GM18498 (cell line): ENCODE data around the gene RBM41.
"Not testable (repeated sequence)": the region's sequence is repeated elsewhere in the genome, so short reads cannot be mapped to it uniquely, and the experiment has no call there.

Experiments used
- ATAC-seq: cut with Tn5 transposase; IDR thresholded peaks from one replicate; pipeline ENCODE4 v1.9.1; 2021; ENCODE audit warnings: mild to moderate bottlenecking, moderate library complexity; ENCODE audit not compliant: unreplicated experiment

Gene RBM41

DNA sequence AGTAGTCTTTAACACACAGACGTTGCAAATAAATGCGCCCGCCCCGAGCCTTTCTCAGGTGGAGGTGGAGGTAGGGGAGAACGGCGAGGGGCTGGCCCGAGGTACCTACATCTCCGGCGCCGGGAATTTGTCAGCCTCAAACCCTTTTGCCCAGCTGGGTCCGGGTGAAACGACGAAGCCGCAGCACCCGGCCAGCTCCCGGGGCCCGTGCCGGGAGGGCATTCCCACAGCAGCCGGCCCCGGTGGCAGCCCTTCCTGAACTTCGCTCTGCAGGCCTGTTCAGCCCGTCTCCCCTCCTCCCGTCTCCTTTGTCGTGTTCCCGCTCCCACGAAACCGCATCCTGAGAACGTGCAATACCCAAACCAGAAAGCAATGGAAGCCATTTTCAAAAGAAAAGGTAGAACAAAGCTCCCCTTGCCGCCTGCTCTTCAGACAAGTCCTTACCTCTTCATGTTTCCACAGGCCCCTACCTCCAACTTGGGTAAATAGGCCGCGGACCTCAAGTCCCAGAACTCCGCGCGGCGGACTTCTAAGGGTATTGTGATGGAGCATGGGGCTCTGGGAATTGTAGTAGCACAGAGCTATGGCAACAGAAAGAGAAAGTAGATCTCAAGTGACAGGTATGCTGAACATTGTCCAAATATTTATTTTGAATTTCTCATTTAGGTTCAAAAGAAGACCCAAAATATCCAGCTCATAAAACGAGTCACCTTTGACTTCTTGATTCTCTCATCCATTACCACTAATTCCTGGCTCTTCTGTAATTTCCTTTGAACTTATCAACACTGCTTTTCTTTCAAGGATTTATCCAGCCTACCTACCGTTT lies at the start of gene RBM41:
RBM41 (minus strand) TSS at position 501 of the 826 bp plus-strand sequence; CDS start at position 452, 49 bp downstream.
- peak; percentile 100 for ATAC-seq

GRCh38 chrX:107168257-107168656 lies 49.6 kb upstream of the RBM41 start:
- no peak for ATAC-seq

DNA sequence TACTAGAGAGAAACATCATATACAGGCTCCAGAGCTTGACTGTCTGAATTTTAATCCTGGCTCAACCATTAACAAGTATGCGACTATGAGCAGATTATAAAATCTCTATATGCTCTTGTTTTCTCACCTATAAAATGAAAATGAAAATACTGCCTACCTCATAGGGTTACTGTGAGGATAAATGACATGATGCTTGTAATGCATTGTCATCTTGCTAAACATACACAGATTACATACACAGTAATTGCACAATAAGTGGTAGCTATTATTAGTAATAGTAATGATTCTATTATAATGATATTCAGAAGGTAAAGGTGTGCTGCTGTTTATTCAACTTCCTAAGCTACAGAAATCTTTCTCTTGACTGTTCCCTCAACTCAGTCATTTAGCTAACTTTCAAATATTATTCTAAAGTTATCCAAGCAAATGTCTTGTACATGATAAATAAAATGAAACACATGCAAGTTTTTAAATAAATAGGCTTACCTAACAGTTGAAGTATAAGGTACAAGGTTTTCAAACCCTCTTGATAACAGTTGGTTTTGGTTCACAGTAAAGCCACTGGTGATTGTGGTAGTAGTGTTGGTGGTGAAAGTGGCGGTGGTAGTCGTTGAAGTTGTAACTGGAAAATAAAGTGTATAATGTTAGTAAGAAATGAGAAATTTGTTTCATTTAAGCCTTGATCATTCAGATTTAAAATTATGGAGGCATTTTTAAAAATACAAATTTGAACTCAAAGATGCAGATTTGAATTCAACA lies 48.7 kb upstream of the RBM41 start:
- no peak for ATAC-seq

GRCh38 chrX:107157618-107158017 lies 39.0 kb upstream of the RBM41 start:
- not testable (repeated sequence) for ATAC-seq

- ATAC-seq, result not testable (repeated sequence)
Observed at GRCh38 chrX:107155621-107156430, 37.2 kb upstream of the RBM41 start.

DNA sequence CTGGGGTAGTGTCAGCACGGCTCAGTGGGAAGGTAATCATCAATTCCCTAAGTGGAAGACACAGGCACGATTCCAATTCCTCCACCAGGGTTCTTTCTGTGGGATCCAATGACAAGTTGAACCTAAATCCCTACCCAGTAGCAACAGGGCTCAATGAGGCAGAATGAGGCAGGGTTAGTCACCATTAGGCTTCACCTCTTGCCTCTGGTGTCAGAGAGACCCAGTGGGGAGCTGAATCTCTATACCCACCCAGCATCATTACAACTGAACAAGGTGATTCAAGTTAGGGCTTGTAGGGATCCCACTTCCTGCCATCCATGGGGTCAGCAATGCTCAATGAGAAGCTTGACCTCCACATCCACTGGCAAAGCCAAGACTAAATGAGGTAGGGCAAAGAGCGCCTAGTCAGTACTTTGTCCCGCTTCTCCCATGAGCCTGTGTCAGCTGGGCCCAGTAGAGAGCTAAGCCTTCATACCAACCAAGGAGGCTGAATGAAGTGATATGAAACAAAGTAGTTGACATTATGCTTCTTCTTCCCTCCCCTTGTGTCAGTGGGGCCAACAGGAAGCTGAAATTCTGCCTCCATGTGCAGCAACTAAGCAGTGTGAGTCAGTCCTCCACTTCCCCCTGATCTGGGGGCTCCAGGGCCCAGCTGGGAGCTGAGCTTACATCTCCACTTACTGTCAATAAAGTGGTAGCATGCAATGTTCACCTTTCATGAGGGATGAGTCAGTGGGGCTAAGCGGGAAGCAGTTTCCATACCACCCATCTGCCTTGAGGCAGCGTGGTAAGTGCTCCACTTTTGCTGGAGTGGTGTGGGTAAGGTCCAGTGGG lies 36.4 kb upstream of the RBM41 start:
- ATAC-seq, result no peak

DNA sequence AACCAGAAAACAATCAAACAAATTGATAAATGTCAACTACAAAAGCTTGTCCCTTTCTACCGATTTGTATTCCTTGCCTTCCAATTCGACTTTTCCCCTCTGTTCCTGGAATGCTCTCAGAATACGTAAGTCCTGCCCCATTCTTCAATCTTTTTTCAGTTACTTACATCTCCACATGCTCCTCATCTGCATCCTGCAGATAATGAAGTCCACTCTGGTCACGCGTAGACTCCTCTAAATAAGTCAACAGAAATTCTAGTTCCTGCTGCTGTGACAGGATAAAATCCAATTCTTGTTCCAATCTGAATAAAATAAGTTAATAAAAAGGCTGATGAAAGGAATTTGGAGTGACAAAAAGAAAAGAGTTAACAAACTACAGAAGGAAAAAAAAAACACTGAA lies 34.4 kb upstream of the RBM41 start:
- no peak for ATAC-seq

GRCh38 chrX:107146670-107147069 lies 28.0 kb upstream of the RBM41 start:
- no peak for ATAC-seq

GRCh38 chrX:107135965-107136307 lies 17.3 kb upstream of the RBM41 start:
- ATAC-seq, result no peak

DNA sequence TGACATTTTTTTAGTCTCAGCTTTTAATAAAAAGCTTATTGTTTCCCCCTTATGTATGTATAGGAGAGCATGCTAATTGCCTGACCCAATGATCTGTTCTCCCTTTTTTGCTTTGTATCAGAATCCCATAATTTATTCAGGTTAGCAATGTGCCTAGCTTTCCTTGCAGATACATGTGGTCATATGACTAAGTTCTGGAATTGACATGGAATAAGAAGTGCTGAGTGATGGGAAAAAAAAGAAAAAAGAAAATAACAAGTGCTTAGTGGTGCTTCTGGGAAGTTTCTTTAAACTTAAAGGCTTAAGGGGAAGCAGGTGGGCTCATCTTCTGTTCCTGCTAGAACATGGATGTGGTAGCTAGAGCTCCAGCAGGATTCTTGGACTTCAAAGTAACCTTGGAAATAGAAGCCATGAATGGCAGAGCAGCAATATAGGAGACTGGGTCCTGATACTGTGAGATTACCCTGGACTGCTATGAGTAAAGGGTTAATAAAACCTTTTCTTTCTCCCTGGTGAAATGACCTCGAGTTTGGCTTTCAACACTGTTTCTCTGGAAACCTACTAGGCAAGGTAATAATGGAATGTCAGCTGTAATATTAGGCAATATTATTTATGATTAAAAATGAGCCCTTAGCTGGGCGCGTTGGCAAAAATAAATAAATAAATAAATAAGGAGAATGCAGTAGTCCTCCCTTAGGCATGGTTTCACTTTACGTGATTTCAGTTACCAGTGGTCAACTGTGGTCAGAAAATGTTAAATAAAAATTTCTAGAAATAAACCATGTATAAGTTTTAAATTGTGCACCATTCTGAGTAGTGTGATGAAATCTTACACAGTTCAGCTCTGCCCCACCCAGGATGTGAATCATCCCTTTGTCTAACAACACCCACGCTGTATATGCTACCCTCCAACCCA lies 16.7 kb upstream of the RBM41 start:
- no peak for ATAC-seq

- no peak for ATAC-seq
Observed at GRCh38 chrX:107123750-107124149, 5.1 kb upstream of the RBM41 start.

GRCh38 chrX:107119283-107119682 lies 661 bp upstream of the RBM41 start:
- peak; percentile 6 for ATAC-seq

DNA sequence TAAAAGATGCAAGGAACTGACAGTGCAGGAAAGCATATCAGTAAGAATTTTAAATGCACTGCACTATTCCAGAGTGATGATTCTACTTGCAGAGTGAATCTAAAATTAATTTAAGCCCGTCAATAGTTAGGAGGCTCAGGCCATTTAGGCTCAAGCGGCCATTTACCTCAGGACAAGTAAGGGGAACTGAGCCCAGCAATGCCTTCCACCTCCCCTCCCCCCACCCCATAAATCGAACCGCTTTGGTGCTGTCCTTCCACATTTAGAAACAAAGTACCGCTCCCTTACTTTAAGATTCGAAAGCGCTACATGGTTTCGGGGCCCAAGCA lies 665 bp downstream of the RBM41 start:
- ATAC-seq, result no peak

- ATAC-seq, result no peak
Observed at GRCh38 chrX:107107459-107107858, 11.2 kb downstream of the RBM41 start.

DNA sequence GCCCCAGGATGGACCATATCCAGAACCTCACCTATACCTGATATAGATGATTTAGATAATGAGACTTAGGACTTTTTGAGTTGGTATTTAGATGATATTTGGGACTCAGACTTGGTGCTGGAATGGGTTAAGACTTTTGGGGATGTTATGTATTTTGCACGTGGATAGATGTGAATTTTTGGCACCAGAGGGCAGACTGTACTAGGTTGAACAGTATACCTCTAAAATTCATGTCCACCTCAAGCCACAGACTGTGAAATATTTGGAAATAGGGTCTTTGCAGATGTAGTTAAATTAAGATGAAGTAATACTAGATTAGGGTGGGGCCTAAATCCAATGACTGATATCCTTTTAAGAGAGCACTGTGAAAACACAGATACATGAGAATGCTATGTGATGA lies 15.6 kb downstream of the RBM41 start:
- ATAC-seq, result no peak

- no peak for ATAC-seq
Observed at GRCh38 chrX:107076158-107076557, 42.5 kb downstream of the RBM41 start.

DNA sequence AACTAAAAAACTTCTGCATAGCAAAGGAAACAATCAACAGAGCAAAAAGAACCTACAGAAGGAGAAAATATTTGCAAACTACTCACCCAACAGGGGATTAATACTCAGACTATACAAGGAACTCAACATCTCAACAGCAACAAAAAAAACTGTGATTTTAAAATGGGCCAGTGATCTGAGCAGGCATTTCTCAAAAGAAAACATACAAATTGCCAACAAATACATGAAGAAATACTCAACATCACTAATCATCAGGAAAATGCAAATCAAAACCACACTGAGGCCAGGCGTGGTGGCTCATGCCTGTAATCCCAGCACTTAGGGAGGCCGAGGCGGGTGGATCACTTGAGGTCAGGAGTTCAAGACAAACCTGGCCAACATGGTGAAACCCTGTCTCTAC lies 60.9 kb downstream of the RBM41 start:
- not testable (repeated sequence) for ATAC-seq

DNA sequence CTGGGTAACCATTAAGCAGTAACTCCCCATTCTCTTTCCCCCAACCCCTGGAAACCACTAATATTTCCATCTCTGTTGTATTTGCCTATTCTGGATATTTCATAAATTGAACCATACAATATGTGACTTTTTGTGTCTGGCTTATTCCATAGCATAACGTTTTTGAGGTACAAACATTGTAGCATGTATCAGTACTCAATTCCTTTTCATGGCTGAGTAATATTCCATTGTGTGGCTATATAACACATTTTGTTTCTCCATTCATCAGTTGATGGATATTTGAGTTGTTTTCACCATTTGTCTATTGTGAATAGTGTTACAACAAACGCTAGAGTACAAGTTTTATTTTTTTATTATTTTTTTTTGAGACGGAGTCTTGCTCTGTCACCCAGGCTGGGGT lies 63.6 kb downstream of the RBM41 start:
- no peak for ATAC-seq

GRCh38 chrX:107050195-107050709 lies 68.4 kb downstream of the RBM41 start:
- ATAC-seq, result no peak
